Pulmonary artery endothelial cell (primary cell): ENCODE data around the gene DNAH9. TPM values are rescaled to one million over a fixed set of nuclear protein-coding genes. Genes with fewer than 3 reads are reported as not detected.

Source experiments
- DNase-seq: peaks from one replicate; pipeline ENCODE4 v3.0.0-alpha.2; 2011; ENCODE audit warnings: low read depth, low spot score
- total RNA-seq: library from RNA; depleted of rRNA; stranded (reverse); fragments of >200 nt; gene quantifications from 2 replicates; pipeline ENCODE4 v1.2.3, GENCODE V29; 2014

The DNAH9 gene
- total RNA-seq, 1 donor from 2014 or later = 0.07 TPM

DNA sequence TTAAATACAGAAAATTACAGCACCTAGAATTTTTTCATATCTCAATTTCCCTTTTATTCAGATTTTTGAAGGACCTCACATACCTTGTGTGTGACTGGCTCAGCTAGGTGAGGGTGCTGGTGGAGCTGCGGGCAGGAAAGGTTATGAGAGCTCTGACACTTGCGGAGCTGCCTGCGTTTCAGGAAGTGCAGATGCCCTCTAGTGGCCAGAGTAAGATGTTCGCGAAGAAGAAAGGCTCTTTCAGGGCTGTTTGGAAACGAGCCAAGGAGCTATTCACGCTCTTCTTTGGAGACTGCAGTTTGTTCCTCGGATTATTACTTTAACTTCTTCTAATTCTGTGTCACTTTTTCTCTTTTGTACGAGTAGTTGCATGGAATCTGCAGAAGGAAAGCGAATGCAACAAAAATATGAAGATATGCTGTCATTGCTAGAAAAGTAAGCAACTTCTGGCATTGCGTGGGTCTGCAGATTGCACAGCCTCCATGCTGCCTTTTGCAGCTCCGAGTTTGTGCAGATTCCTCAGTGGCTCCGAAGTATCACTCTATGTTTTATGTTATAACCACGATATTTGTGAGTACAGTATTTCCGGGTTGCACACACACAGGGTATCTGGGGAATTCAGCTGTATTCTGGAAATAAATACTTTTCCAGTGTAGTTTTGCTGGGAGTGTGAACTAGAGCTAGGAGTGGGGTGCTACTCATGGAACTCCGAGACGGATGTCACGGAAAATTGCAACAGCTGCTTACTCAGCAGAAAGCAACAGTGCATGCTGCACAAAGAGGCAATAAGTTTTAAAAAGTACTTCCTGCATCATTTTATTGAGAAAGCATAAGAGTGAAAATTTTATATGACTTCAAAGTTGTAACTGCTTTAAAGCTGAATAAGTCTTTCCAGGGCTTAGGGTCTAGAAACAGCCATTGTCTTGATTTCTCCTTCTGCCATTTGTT lies 46.3 kb downstream of the DNAH9 start:
- no peak for DNase-seq

DNA sequence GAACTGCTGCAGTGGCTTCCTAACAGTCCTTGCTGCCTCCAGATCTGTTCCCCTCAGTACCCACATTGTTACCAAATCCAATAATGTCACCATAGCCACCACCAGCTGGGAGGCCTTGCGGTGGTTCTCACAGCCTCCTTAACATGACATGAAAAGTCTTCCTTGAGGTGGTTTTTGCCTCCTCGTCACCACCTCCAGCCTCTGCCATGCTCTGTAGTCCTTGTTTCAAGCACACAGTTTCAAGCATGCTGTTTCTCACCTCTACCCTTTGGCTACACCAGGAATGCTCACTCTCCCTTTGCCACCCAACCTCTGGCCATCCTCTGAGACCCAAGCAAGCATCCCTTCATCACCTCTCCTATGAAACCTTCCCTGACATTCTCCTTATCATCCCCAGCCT lies 47.2 kb downstream of the DNAH9 start:
- no peak for DNase-seq

DNA sequence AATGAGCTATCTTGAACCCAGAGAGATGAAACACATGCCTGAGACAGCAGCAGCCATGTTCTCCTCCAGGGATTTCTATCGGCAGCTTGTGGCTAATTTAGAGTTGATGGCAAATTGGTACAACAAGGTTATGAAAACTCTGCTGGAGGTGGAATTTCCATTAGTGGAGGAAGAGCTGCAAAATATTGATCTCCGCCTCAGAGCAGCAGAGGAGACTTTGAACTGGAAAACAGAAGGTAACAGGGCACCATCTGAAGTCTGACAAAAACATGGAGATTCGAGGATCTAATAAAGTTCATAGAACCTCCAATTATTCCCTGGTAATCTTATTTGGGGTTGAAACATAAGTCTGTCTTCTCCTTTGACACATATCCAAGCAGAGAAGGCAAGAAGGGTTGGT lies 52.8 kb downstream of the DNAH9 start:
- no peak for DNase-seq

DNA sequence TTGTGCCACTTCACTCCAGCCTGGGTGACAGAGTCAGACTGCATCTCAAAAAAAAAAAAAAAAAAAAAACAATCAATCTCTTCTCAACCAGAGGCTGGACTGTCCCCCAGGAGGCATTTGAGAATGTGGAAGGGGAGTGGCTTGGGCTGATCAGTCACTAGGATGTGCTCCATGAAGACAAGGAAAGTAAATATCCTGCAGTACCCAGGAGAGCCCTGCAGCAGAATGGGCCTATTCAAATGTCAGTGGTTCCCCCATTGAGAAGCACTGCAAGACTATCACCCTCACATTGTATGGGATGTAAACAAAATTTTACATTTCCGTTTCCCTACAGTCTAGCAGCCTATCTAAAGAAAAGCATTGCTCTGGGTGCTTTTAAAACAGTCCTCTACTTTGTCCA lies 70.3 kb downstream of the DNAH9 start:
- DNase-seq = no peak

DNA sequence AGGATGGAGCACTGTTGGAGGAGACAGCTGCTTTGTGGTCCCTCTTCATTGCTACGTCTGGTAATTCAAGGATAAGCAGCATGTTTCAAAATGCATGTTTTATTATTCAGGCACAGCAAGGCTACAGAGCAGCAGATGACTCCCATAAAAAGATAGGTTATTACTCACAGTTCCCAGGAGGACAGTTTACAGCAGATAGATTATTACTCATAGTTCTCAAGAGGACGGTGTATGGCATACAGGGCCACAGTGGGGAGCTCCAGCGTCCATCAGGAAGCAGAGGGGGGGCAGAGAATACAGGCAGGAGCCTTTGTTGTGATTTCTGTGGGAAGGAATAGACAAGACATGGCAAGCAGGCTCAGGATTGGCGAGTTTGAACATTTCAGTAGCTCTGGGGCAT lies 72.9 kb downstream of the DNAH9 start:
- no peak for DNase-seq

- no peak for DNase-seq
These were observed 84.4 kb downstream of the DNAH9 start for GRCh38 chr17:11682646-11683045.

GRCh38 chr17:11690681-11691080 lies 92.4 kb downstream of the DNAH9 start:
- DNase-seq = no peak

- no peak for DNase-seq
These were observed 94.4 kb downstream of the DNAH9 start for GRCh38 chr17:11692688-11693087.

GRCh38 chr17:11693284-11693683 lies 95.0 kb downstream of the DNAH9 start:
- no peak for DNase-seq

DNA sequence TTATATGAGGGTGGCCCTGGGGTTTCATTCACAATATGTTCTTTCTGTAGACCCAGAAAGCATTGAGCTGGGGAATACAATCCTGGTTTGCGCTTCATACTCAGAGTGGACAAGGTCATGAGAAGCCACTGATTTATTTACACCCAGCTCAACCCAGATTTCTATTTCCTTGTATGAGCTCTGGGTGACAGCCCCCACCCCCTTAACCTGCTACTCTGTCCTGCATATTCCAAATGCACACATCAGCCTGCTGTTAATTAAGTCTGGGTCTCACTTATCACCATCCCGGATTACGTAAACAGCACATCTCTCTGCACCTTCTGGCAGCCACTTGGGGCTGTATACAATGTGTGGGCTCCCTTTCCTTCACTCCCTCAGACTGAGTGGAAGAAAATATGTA lies 102.4 kb downstream of the DNAH9 start:
- no peak for DNase-seq

- no peak for DNase-seq
These were observed 103.6 kb downstream of the DNAH9 start for GRCh38 chr17:11701911-11702310.

DNA sequence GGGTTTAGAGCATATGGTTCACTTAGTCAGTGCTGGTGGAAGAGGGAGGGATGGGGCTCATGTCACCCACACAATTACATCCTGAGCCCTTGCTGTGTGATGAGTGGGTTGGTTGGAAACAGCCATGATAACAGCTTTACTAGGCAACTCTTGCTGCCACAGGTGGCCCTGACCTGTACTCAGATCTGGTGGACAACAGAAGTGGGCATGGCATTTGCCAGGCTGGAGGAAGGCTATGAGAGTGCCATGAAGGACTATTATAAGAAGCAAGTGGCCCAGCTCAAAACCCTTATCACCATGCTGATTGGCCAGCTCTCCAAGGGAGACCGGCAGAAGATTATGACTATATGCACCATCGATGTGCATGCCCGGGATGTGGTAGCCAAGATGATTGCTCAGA lies 105.8 kb downstream of the DNAH9 start:
- DNase-seq = no peak

DNA sequence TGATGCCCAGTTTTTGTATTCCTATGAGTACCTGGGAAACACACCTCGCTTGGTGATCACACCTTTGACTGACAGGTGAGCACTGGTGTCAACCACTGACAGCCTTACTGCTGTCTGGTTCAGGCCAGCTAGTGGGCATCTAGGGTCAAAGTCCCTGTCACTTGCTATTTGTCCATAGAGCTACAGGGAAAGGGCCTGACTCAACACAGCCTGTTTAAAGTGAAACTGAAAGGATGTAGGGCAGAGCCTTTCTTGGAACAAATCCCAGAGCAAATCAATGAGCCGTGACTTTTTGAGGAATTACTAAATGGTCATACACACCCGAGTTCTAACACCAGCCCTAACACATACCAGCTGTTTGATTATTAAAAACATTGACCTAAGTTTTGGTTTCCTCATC lies 106.8 kb downstream of the DNAH9 start:
- no peak for DNase-seq

GRCh38 chr17:11707586-11707985 lies 109.3 kb downstream of the DNAH9 start:
- DNase-seq = no peak

DNA sequence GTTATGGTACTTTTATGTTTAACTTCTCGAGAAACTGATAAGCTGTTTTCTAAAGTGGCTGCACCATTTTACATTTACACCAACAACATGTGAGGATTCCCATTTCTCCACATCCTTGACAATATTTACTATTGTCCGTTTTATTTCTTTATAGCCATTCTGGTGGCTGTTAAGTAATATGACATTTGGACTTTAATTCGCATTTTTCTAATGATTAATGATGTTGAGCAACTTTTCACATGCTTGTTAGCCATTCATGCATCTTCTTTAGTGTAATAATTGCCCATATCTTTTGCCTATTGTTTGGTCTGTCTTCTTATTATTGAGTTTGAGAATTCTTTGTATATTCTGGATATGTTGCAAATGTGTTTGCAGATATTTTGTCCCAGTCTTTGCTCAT lies 114.2 kb downstream of the DNAH9 start:
- no peak for DNase-seq

DNA sequence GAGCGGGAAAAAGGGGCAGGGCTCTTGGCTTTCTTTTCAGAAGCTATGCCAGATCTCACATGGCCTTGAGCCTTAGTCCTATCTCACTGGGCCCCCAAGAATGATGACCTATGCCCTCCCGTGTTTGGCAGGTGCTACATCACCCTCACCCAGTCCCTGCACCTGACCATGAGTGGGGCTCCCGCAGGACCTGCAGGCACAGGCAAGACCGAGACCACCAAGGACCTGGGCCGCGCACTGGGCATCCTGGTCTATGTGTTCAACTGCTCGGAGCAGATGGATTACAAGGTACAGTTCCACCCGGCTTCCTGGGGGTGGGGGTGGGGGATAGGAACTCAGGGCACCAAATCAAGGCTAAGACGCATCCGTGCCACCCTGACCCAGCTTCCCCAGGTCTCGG lies 120.9 kb downstream of the DNAH9 start:
- no peak for DNase-seq

- DNase-seq = no peak
These were observed 121.6 kb downstream of the DNAH9 start for GRCh38 chr17:11719856-11720255.

DNA sequence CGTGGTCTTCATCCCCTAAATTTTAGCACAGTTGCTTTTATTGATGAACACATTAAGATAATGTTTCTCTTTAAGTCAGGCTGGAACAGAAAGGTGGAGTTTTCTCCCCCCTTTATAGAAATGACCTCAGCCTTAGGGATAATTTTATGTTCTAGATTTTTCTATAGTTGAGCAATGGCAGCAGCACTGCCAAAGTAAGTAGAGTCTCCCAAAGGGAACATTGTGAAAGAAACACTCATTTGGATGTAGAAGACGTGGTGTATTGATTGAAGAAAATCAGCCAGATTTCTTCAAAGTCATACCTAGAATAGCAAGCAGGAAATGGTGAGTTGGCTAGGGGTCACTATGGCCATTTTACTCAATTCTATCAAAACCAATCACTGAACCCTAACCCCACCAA lies 122.5 kb downstream of the DNAH9 start:
- no peak for DNase-seq

- no peak for DNase-seq
These were observed 132.5 kb downstream of the DNAH9 start for GRCh38 chr17:11730747-11731146.

DNA sequence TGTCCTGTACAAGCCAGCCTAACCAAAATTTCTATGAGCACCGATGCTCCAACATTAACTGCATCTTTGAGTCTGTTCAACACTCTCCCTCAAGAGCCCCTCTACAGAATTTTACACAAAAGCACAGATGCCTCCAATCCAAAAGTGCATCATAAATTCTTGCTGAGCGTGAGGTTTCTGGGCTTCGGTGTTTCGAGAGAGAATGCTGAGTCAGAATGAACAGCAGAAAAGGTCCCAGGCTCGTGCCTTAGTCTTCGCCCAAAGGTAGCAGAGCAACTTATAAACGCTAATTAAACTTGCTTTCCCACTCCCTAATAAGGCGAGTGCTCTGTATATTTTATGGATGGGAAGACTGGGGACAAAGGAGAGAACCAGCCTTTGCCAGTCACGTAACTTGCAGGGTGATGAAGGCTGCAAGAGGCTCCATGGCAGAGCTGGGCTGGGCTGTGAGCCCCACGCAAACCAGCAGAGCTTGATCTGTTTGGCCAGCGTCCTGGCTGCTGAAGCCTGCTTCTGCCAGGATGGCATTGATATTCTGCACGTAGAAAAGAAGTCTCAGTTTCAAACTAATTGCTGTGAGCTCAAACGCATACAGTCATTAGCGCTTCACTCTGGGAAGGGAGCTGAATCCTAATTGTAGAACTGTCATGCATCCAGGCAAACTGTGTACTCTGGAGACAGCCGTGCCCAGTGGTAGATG lies 138.5 kb downstream of the DNAH9 start:
- no peak for DNase-seq

- no peak for DNase-seq
These were observed 139.0 kb downstream of the DNAH9 start for GRCh38 chr17:11737313-11737679.

- DNase-seq = no peak
These were observed 139.9 kb downstream of the DNAH9 start for GRCh38 chr17:11738151-11738550.

DNA sequence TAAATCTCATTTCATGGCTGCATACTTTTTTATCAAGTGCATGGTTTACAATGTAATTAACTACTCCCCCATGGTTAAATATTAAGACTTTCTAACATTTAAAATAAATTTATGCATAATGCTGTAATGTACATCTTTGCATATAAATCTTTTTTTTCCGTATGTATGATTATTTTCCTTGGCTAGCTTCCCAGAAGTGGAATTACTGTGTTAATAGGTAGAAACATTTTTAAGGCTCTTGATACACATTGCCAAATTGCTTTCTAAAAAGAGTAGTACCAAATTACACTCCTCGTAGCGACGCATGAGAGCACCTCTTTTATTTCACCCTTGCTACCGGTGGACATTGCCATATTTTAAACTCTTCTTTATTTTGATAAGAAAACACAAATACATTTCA lies 141.1 kb downstream of the DNAH9 start:
- DNase-seq = no peak
